PFSK-1 (cell line): ENCODE data around the gene TOP1.

ENCODE experiments used
- REST ChIP-seq, 2 experiments: IDR thresholded peaks; 2 replicates each; pipeline versions ENCODE4 v1.6.1 to v1.8.0; 2011 to 2012; ENCODE audit warnings: low read depth in 2 of 2, low read length in 2 of 2, control low read depth in 1 of 2, inconsistent platforms in 1 of 2, mild to moderate bottlenecking in 1 of 2, moderate library complexity in 1 of 2; ENCODE audit not compliant: insufficient read depth in 1 of 2
- TAF1 ChIP-seq: IDR thresholded peaks from 2 replicates; pipeline ENCODE4 v1.6.1; 2012; ENCODE audit warnings: low read length, control low read depth, borderline replicate concordance; ENCODE audit not compliant: insufficient read depth

- TF ChIP-seq REST (IDR thresholded peaks at IDR 0.05; ENCODE audit: insufficient read depth in 1 of 2, low read depth in 2 of 2, low read length in 2 of 2) (no peak), TAF1 (no peak)
These were observed 52.2 kb downstream of the TOP1 start for GRCh38 chr20:41080866-41081265.
